Hippocampal formation (tissue), 2 donors: ENCODE data around the gene CPEB3.
"Not testable (repeated sequence)": the region's sequence is repeated elsewhere in the genome, so short reads cannot be mapped to it uniquely, and the experiment has no call there.

Experiments used
- DNase-seq, 2 donors: peaks; one replicate each; lab custom pipeline; 2025; lab: John Stamatoyannopoulos, UW

Gene CPEB3

DNA sequence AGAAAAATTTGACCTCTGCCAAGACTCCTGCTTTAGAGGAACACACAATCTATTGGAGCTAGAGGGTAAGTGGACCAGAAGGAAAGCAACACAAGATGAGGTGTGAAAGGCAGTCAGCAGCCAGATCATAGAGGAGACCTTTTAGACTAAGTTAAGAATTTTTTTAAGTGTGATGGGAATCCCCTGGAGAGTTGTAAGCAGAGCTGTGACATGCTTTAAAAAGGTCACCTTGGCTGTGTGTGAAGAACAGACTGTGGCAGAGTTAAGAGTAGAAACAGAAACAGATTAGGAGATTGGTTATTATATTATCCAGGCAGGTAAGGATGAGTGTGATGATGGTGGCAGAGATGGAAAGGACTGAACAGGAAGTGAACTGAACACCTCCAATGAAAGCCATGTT is 23.5 kb downstream of the CPEB3 start:
- no peak for DNase-seq

DNA sequence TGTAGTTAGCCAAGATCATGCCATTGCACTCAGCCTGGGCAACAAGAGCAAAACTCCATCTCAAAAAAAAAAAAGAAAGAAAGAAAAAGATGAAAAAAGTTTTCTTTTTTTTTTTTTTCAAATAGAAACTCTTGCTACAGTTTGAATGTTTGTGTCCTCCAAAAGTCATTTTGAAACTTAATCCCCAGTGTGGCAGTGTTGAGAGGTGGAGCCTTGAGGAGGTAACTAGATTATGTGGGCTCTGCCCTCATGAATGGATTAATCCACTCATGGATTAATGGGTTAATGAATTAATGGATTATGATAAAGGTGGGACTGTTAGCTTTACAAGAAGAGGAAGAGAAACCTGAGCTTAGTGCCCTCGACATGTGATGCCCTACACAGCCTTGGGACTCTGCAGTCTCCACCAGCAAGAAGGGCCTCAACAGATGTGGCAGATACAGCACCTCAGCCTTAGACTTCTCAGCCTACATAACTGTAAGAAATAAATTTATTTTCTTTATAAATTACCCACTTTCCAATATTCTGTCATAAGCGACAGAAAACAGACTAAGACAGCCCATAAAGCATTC is 25.1 kb downstream of the CPEB3 start:
- no peak for DNase-seq

GRCh38 chr10:92264249-92264648 is 26.6 kb downstream of the CPEB3 start:
- DNase-seq = no peak

DNA sequence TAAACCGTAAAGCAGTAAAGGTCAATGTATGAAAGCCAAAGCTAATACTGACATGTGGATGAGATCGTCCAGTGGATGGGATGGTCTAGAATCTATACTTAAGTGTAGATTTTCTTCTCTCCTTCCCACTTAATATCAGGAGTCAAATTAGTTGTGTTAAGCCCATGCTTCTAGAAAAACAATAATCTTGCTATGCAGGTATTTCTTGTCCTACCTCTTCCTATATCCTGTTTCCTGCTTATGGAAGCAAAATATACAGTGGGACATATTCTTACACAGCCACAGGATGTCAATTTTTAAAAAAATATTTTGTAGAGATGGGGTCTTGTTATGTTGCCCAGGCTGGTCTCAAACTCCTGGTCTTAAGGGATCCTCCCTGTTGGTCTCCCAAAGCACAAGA is 27.5 kb downstream of the CPEB3 start:
- no peak for DNase-seq

- DNase-seq = no peak
These were observed 42.3 kb downstream of the CPEB3 start for GRCh38 chr10:92248566-92248965.

DNA sequence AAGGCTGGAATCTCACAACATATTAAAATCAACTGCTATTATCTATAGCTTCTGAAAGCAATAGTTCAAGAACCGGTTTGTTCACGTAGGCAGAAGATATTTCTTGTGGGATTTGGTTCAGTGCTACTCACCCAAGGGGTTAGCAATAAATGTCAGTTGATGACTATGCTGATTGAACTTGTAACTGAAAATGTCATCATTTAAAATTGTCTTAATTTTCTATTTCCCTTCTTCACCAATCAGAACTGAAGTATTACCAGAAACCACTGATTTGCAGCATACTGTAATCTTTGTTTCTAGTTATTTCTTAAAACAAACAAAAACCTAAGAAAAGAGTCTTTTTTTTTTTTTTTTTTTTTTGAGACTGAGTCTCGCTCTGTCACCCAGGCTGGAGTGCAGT is 46.1 kb downstream of the CPEB3 start:
- no peak for DNase-seq

GRCh38 chr10:92242910-92243671 is 47.8 kb downstream of the CPEB3 start:
- DNase-seq = peak; percentile 59 to 85

- no peak for DNase-seq
These were observed 48.5 kb downstream of the CPEB3 start for GRCh38 chr10:92242380-92242779.

GRCh38 chr10:92241501-92241900 is 49.4 kb downstream of the CPEB3 start:
- DNase-seq = peak in 1 of 2 donors; percentile 64

DNA sequence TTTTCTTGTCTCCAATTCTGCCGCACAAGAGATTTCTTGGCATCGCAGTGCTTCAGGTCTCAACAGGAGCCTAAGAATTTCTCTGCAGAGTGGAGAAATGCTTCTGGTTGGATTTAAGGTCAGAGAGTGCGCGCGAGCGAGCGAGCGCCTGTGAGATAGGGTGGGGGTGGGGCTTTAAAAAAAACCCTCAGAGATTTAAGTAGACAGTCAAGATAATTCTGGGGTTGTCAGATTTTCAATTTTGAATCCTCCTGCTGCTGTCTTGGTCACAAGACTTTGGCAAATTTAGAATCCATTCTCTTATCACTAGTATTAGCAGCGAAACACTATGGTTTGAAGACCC is 49.7 kb downstream of the CPEB3 start:
- DNase-seq = peak; percentile 56 to 88

DNA sequence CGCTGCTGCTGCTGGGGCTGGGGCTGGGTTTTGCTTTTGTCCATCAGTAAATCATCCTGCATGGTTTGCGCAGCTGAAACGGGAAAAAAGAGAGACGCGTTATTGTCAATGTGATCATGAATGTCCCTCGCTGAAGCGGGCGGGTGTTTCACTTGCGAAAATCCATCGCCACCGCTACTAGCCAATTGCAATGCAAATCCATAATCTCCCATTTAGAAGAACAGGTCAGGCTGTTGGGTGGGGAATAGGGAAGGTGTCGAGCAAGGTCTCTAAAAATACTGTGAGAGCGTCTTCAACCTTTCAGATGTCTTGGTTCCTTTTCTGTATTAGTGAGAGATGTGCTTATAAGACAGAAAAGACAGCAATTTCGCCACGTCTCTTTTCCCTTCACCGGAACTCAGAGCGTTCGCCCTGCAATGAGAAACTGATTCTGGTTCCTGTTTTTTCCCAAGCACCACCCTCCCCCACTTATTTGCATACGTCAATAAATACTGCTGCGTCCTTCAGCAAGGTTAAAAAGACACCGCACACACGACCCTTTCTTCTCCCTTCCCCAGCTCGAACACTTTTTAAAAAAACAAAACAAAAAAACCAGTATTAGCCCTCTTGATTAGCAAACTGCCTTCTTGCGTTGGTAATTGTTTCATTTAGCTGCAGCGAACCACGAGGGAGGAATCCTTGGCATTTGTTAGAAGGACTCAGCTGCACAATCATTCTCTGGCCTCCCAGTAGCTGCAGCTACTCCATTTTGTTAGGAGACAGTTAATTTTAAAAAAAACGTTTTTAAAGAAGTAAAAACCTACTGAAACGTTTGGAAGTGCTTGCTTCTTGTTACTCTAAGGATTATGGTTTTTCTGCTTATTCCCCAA is 50.4 kb downstream of the CPEB3 start:
- DNase-seq = peak; percentile 62 to 93

- DNase-seq = peak in 1 of 2 donors; percentile 56
These were observed 51.1 kb downstream of the CPEB3 start for GRCh38 chr10:92239600-92240288.

DNA sequence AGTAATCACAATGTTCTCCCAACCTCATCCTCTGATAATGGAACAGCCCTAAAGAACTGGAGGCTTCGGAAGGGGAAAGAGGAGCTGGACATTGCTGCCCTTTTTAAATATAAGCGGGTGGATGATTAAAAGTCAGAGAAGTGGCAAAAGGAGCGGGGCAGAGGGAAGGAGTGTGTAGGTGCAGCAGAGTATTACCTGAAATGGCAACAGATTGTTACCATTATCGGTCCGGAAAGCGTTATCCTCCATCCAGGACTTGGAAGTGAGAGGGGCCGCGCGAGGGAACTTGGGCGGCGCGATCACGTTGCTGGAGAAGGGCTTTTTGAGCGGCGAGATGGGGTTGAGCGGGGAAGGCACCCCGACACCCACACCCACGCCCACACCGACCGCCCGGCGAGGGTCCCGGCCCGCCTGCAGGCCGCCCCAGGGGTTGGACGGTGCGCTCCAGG is 51.7 kb downstream of the CPEB3 start:
- DNase-seq = peak in 1 of 2 donors; percentile 13

DNA sequence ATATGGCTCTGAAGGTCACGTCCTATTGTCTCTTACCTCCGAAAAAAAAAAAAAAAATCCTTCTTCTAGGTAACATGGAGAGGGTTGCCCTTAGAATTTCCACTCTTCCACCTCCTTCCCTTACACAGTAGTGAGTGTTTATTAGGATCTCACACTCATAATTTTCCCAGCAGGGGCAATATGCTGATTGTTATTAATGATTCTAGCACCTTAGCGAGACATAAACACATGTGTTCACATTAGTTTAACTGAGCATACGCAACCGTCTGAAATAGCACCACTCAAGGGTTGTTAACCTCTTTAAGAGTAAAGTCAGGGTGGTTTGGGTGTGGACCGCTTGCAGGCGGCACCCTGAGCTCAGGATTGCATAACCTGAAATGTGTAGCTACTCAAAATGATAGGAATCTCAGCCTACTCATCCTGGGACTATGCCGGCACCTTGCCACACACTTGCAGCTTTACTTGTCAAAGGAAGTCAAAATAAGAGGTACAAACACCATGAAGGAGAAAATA is 52.2 kb downstream of the CPEB3 start:
- DNase-seq = no peak

DNA sequence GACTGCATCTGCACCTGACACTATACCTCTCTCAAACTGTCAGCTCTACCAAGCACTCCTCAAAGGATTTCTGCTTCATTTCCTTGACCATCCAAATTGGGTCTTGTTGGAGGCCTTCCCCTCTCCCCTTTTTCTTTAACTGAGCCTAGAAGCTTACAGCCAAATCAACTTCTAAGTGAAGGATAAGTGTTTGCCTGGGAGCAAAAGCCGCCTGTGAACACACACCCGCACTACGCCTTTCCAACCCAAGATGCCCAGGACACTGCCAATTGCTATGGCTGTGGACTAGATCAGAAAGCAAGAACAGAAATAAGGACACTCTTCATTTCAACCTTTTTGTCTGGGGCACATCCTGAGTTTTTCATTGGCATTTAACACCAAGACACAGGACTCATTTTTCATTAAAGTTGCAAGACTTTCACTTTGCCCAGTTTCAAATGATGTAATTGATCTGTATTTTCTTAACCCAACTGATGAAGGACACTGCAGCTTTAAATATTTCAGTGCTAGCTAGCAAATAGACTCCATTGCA is 52.8 kb downstream of the CPEB3 start:
- DNase-seq = peak; percentile 2 to 17

GRCh38 chr10:92231196-92231595 is 59.7 kb downstream of the CPEB3 start:
- no peak for DNase-seq

- no peak for DNase-seq
These were observed 68.1 kb downstream of the CPEB3 start for GRCh38 chr10:92222603-92223262.

DNA sequence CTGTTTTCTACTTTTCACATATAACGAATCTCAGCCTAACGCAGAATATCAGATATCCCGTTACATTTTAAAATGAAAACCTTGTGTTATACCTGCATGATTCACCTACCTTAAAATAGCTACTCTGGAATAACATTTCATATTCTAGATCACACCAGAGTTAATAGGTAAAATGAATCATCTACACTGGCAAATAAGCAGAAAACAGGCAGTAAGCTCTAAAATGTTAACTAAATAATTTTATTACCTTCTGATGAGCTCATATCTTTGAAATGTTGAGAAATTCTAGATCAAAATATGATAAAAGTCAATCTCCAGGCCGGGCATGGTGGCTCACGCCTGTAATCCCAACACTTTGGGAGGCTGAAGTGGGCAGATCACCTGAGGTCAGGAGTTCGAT is 71.3 kb downstream of the CPEB3 start:
- no peak for DNase-seq

GRCh38 chr10:92218569-92218968 is 72.3 kb downstream of the CPEB3 start:
- DNase-seq = no peak

DNA sequence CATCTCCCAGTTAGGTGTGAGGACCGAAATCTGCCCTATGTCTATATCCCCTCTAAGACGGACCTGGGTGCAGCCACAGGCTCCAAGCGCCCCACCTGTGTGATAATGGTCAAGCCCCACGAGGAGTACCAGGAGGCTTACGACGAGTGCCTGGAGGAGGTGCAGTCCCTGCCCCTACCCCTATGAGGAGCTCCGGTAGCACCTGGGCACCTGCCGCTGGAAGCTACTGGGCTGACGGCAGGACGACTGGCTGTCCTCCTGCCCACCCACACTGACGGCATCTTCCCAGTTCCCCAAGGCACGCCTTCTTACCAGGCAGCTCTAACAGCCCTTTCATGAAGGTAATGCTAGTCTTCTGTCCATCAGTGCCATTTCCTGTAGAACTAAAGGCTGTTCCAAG is 74.3 kb downstream of the CPEB3 start:
- DNase-seq = not testable (repeated sequence)

DNA sequence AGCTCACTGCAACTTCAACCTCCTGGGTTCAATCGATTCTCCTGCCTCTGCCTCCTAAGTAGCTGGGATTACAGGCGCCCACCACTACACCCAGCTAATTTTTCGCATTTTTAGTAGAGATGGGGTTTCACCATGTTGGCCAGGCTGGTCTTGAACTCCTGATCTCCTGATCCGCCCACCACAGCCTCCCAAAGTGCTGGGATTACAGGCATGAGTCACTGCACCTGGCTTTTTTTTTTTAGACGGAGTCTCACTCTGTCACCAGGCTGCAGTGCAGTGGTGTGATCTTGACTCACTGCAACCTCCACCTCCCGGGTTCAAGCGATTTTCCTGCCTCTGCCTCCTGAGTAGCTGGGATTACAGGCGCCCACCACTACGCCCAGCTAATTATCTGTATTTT is 75.7 kb downstream of the CPEB3 start:
- not testable (repeated sequence) for DNase-seq
